ENCODE data around the gene TBC1D2. TPM values are rescaled to one million over a fixed set of nuclear protein-coding genes. Genes with fewer than 3 reads are reported as not detected.

TBC1D2 gene
- total RNA-seq, 4 donors from 2014 or later = 2.5 to 10.9 (median 7.5) TPM

- TF ChIP-seq POLR2A (IDR thresholded peaks at IDR 0.05) = no peak
- TF ChIP-seq CTCF (IDR thresholded peaks at IDR 0.05) = no peak
- Histone ChIP-seq H3K4me3 (no peak overlapping the region), H3K27ac (no peak overlapping the region), H3K4me1 (no peaks in the 10 kb centered on the region), H3K9me3 (no peaks in the 10 kb centered on the region), H3K27me3 (no peaks in the 10 kb centered on the region), H3K36me3 (no peaks in the 10 kb centered on the region)
- intact Hi-C loops (cut with DNase I; ENCODE audit: low total_unique reads) = loop anchor here (10.0 kb wide), 1 partner anchor 53 kb away; the partner anchor contains the start of gene TBC1D2
- DNase-seq = no peak
These were observed 53.7 kb downstream of the TBC1D2 start for GRCh38 chr9:98201749-98202148.

- intact Hi-C loops (cut with DNase I; ENCODE audit: low total_unique reads) = loop anchor here (10.0 kb wide), 1 partner anchor 54 kb away; the partner anchor contains the start of gene TBC1D2
- H3K4me1 ChIP-seq = no peaks in the 10 kb centered on the region
- no peaks in the 10 kb centered on the region for H3K9me3 ChIP-seq
- H3K36me3 ChIP-seq = no peaks in the 10 kb centered on the region
- H3K4me3 ChIP-seq = no peak overlapping the region
- DNase-seq = no peak
- no peak overlapping the region for H3K27ac ChIP-seq
- no peaks in the 10 kb centered on the region for H3K27me3 ChIP-seq
- TF ChIP-seq CTCF (IDR thresholded peaks at IDR 0.05) (no peak), POLR2A (IDR thresholded peaks at IDR 0.05) (no peak)
These were observed 54.3 kb downstream of the TBC1D2 start for GRCh38 chr9:98201102-98201501.

GRCh38 chr9:98199388-98200033 lies 55.9 kb downstream of the TBC1D2 start:
- H3K27me3 ChIP-seq = no peaks in the 10 kb centered on the region
- no peak for DNase-seq
- H3K36me3 ChIP-seq = no peaks in the 10 kb centered on the region
- TF ChIP-seq CTCF (IDR thresholded peaks at IDR 0.05) = no peak
- TF ChIP-seq POLR2A (IDR thresholded peaks at IDR 0.05) = no peak
- no peaks in the 10 kb centered on the region for H3K9me3 ChIP-seq
- H3K4me3 ChIP-seq = no peak overlapping the region
- intact Hi-C loops (cut with DNase I; ENCODE audit: low total_unique reads) = loop anchor here (10.0 kb wide), 1 partner anchor 55 kb away; the partner anchor contains the start of gene TBC1D2
- H3K27ac ChIP-seq = no peak overlapping the region
- H3K4me1 ChIP-seq = no peaks in the 10 kb centered on the region

- no peaks in the 10 kb centered on the region for H3K36me3 ChIP-seq
- no peaks in the 10 kb centered on the region for H3K4me1 ChIP-seq
- no peak overlapping the region for H3K4me3 ChIP-seq
- intact Hi-C loops (cut with DNase I; ENCODE audit: low total_unique reads) = no loop called here
- TF ChIP-seq POLR2A (IDR thresholded peaks at IDR 0.05) (no peak), CTCF (IDR thresholded peaks at IDR 0.05) (no peak)
- no peaks in the 10 kb centered on the region for H3K27me3 ChIP-seq
- H3K27ac ChIP-seq = no peak overlapping the region
- no peaks in the 10 kb centered on the region for H3K9me3 ChIP-seq
- DNase-seq = no peak
These were observed 59.8 kb downstream of the TBC1D2 start for GRCh38 chr9:98195671-98196070.

GRCh38 chr9:98193336-98193944 lies 62.0 kb downstream of the TBC1D2 start:
- TF ChIP-seq POLR2A (IDR thresholded peaks at IDR 0.05) (no peak), CTCF (IDR thresholded peaks at IDR 0.05) (no peak)
- intact Hi-C loops (cut with DNase I; ENCODE audit: low total_unique reads) = no loop called here
- H3K4me3 ChIP-seq = peak overlapping the region; percentile 37 to 47
- H3K4me1 ChIP-seq = no peaks in the 10 kb centered on the region
- no peak for DNase-seq
- H3K27ac ChIP-seq = peak overlapping the region; percentile 61 to 63
- H3K27me3 ChIP-seq = no peaks in the 10 kb centered on the region
- no peaks in the 10 kb centered on the region for H3K9me3 ChIP-seq
- no peaks in the 10 kb centered on the region for H3K36me3 ChIP-seq

Measured in uterus (tissue), 4 donors.